Measurements from ENCODE around the gene SLC15A3. TPM values are rescaled to one million over a fixed set of nuclear protein-coding genes. Genes with fewer than 3 reads are reported as not detected.

The SLC15A3 gene
- total RNA-seq, 4 donors from 2014 or later: 6.3 to 16.5 (median 8.9) TPM

GRCh38 chr11:60953781-60954180, 1.8 kb upstream of the SLC15A3 start:
- Histone ChIP-seq H3K9me3 (no peaks in the 10 kb centered on the region), H3K36me3 (no peaks in the 10 kb centered on the region), H3K27me3 (peaks cover 5% of the 10 kb centered on the region), H3K4me3 (replicated peaks in 1 of 3) (no peak overlapping the region), H3K4me1 (peaks cover 0 to 10% of the 10 kb centered on the region in 2 donors), H3K27ac (no peak overlapping the region)
- no peak for TF ChIP-seq CTCF (IDR thresholded peaks at IDR 0.05)
- TF ChIP-seq POLR2A (IDR thresholded peaks at IDR 0.05): no peak
- no peak for DNase-seq
- 66 to 94% methylated on average over 6 of the region's 6 CpGs for WGBS, 2 donors
- intact Hi-C loops (cut with DNase I): no loop called here

- no peak overlapping the region for H3K4me3 ChIP-seq (replicated peaks in 1 of 3)
- H3K27ac ChIP-seq: peak overlapping the region; percentile 62 to 78 (median 68)
- WGBS, 2 donors: 50 to 61% methylated on average over 3 of the region's 3 CpGs
- peaks cover 5% of the 10 kb centered on the region for H3K27me3 ChIP-seq
- H3K4me1 ChIP-seq: peaks cover 0 to 10% of the 10 kb centered on the region in 2 donors
- TF ChIP-seq CTCF (IDR thresholded peaks at IDR 0.05) (no peak), POLR2A (IDR thresholded peaks at IDR 0.05) (no peak)
- intact Hi-C loops (cut with DNase I): no loop called here
- H3K9me3 ChIP-seq: no peaks in the 10 kb centered on the region
- H3K36me3 ChIP-seq: no peaks in the 10 kb centered on the region
- DNase-seq: no peak
Observed at GRCh38 chr11:60952742-60953170, 780 bp upstream of the SLC15A3 start.

GRCh38 chr11:60951606-60951903, 421 bp downstream of the SLC15A3 start:
- intact Hi-C loops (cut with DNase I): no loop called here
- H3K27me3 ChIP-seq: peaks cover 5% of the 10 kb centered on the region
- no peaks in the 10 kb centered on the region for H3K36me3 ChIP-seq
- peak overlapping the region in 1 of 3 donors; percentile 23 for H3K4me3 ChIP-seq (replicated peaks in 1 of 3)
- H3K9me3 ChIP-seq: no peaks in the 10 kb centered on the region
- DNase-seq: no peak
- H3K4me1 ChIP-seq: peaks cover 0 to 10% of the 10 kb centered on the region in 2 donors
- 22 to 27% methylated on average over 8 of the region's 8 CpGs for WGBS, 2 donors
- peak overlapping the region; percentile 62 to 78 (median 68) for H3K27ac ChIP-seq
- TF ChIP-seq CTCF (IDR thresholded peaks at IDR 0.05) (no peak), POLR2A (IDR thresholded peaks at IDR 0.05) (no peak)

GRCh38 chr11:60950933-60951605, 907 bp downstream of the SLC15A3 start:
- DNase-seq: peak; percentile 41 to 44

More at GRCh38 chr11:60950933-60951605, 907 bp downstream of the SLC15A3 start:
- Histone ChIP-seq H3K4me1 (peaks cover 0 to 10% of the 10 kb centered on the region in 2 donors), H3K27ac (peak overlapping the region in 1 of 3 donors; percentile 68), H3K9me3 (no peaks in the 10 kb centered on the region), H3K27me3 (peaks cover 5% of the 10 kb centered on the region), H3K4me3 (replicated peaks in 1 of 3) (peak overlapping the region in 1 of 3 donors; percentile 19), H3K36me3 (no peaks in the 10 kb centered on the region)
- intact Hi-C loops (cut with DNase I): no loop called here
- 8 to 11% methylated on average over 23 to 28 of the region's 86 CpGs for WGBS, 2 donors
- TF ChIP-seq CTCF (IDR thresholded peaks at IDR 0.05): no peak
- TF ChIP-seq POLR2A (IDR thresholded peaks at IDR 0.05): no peak

Measured in thyroid gland (tissue), 4 donors.